Ammon's horn (tissue), 1 donor: ENCODE data around the gene TET3.
A peak's percentile ranks its signal among the peaks of the same experiment; 100 is the strongest.

Experiments used
- DNase-seq: peaks from one replicate; pipeline ENCODE4 v3.0.0-alpha.2; 2016; ENCODE audit warnings: low spot score

TET3 gene

GRCh38 chr2:74005786-74006185 lies 21.1 kb downstream of the TET3 start:
- no peak for DNase-seq

GRCh38 chr2:74006459-74006858 lies 21.7 kb downstream of the TET3 start:
- DNase-seq, result peak; percentile 71

GRCh38 chr2:74007121-74007520 lies 22.4 kb downstream of the TET3 start:
- no peak for DNase-seq

- DNase-seq, result no peak
These were observed 23.0 kb downstream of the TET3 start for GRCh38 chr2:74007711-74008110.

GRCh38 chr2:74008761-74009395 lies 24.2 kb downstream of the TET3 start:
- no peak for DNase-seq

- no peak for DNase-seq
These were observed 24.9 kb downstream of the TET3 start for GRCh38 chr2:74009577-74009976.

- DNase-seq, result no peak
These were observed 25.4 kb downstream of the TET3 start for GRCh38 chr2:74010087-74010541.

- no peak for DNase-seq
These were observed 26.5 kb downstream of the TET3 start for GRCh38 chr2:74011246-74011645.

- no peak for DNase-seq
These were observed 30.1 kb downstream of the TET3 start for GRCh38 chr2:74014813-74015212.

- no peak for DNase-seq
These were observed 32.5 kb downstream of the TET3 start for GRCh38 chr2:74017223-74017622.

GRCh38 chr2:74019516-74019915 lies 34.8 kb downstream of the TET3 start:
- DNase-seq, result no peak

- peak; percentile 74 for DNase-seq
These were observed 36.1 kb downstream of the TET3 start for GRCh38 chr2:74020702-74021406.

- no peak for DNase-seq
These were observed 36.7 kb downstream of the TET3 start for GRCh38 chr2:74021407-74021755.

- no peak for DNase-seq
These were observed 39.5 kb downstream of the TET3 start for GRCh38 chr2:74024216-74024615.

GRCh38 chr2:74025971-74026612 lies 41.4 kb downstream of the TET3 start:
- DNase-seq, result no peak

GRCh38 chr2:74026687-74027241 lies 42.1 kb downstream of the TET3 start:
- no peak for DNase-seq

GRCh38 chr2:74027496-74027895 lies 42.8 kb downstream of the TET3 start:
- DNase-seq, result no peak

GRCh38 chr2:74028290-74028689 lies 43.6 kb downstream of the TET3 start:
- DNase-seq, result no peak

- DNase-seq, result no peak
These were observed 44.0 kb downstream of the TET3 start for GRCh38 chr2:74028741-74029140.

GRCh38 chr2:74029714-74030397 lies 45.1 kb downstream of the TET3 start:
- DNase-seq, result no peak

- no peak for DNase-seq
These were observed 46.5 kb downstream of the TET3 start for GRCh38 chr2:74031221-74031620.

- no peak for DNase-seq
These were observed 47.2 kb downstream of the TET3 start for GRCh38 chr2:74031959-74032287.

GRCh38 chr2:74033375-74033774 lies 48.7 kb downstream of the TET3 start:
- DNase-seq, result no peak
